ENCODE data around the gene CHN1.

- TF ChIP-seq CTCF (conservative IDR thresholded peaks at IDR 0.05 in 1 of 2, IDR thresholded peaks at IDR 0.05 in 1 of 2; ENCODE audit: extremely low read depth in 1 of 2, insufficient read depth in 1 of 2, low read depth in 1 of 2, low read length in 2 of 2) (no peak), EZH2 (IDR thresholded peaks at IDR 0.05; ENCODE audit: borderline replicate concordance, low read length) (no peak)
Observed at GRCh38 chr2:175039490-175039889, 34.3 kb upstream of the CHN1 start.

Measured in mammary epithelial cell (primary cell).